ENCODE measurements around the gene ARMC2. TPM values are rescaled to one million over a fixed set of nuclear protein-coding genes. Genes with fewer than 3 reads are reported as not detected.
"Not testable (repeated sequence)": the region's sequence is repeated elsewhere in the genome, so short reads cannot be mapped to it uniquely, and the experiment has no call there.

Gene ARMC2
- total RNA-seq, 1 donor from 2014 or later = 8.3 TPM

DNA sequence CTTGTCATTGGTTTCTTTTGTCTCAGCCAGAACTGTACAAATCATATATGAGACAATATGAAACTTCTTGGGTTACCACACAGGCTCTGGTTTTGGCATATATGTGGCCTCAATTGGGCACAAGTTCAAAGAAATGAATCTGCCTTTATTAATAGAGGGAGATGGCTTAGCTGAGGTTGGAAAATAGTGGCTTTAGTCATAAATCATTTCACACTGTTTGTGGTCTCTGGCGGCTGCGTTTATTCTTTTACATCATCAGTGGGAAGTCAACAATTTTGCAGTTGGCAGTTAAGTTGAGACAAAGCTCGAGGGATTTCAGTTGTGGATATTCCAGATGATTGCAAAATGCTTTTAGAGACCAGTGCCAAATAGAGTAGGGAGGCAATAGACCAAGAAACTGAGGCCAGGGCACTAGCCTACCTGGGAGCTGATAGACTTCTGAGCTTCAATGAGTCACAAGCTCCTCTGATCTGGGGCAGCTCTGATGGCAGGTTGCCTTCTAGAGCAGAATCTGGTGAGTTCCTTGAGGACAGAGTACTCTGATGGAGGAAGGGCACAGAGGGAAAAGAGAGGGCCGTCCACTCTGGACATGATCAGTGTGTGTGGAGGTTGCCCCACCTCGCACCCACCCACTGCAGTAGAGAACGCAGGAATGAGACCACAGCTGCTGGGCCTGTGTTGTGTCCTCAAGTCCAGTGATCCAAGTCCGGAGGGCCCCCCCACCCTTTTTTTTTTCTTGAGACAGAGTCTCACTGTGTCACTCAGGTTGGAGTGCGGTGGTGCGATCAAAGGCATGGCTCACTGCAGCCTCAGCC, 73.5 kb downstream of the ARMC2 start:
- DNase-seq (ENCODE audit: low spot score) = no peak
- Mint-ChIP-seq H3K4me1 (ENCODE audit: low read depth) (no peaks in the 10 kb centered on the region), H3K9me3 (ENCODE audit: low read depth) (no peaks in the 10 kb centered on the region), H3K4me3 (ENCODE audit: unreplicated experiment) (no peak overlapping the region), H3K27ac (ENCODE audit: unreplicated experiment) (no peak overlapping the region), H3K27me3 (ENCODE audit: low read depth) (no peaks in the 10 kb centered on the region), H3K36me3 (ENCODE audit: low read depth) (no peaks in the 10 kb centered on the region)
- TF ChIP-seq, protein P1, sequence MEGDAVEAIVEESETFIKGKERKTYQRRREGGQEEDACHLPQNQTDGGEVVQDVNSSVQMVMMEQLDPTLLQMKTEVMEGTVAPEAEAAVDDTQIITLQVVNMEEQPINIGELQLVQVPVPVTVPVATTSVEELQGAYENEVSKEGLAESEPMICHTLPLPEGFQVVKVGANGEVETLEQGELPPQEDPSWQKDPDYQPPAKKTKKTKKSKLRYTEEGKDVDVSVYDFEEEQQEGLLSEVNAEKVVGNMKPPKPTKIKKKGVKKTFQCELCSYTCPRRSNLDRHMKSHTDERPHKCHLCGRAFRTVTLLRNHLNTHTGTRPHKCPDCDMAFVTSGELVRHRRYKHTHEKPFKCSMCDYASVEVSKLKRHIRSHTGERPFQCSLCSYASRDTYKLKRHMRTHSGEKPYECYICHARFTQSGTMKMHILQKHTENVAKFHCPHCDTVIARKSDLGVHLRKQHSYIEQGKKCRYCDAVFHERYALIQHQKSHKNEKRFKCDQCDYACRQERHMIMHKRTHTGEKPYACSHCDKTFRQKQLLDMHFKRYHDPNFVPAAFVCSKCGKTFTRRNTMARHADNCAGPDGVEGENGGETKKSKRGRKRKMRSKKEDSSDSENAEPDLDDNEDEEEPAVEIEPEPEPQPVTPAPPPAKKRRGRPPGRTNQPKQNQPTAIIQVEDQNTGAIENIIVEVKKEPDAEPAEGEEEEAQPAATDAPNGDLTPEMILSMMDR (IDR thresholded peaks at IDR 0.05) = no peak

DNA sequence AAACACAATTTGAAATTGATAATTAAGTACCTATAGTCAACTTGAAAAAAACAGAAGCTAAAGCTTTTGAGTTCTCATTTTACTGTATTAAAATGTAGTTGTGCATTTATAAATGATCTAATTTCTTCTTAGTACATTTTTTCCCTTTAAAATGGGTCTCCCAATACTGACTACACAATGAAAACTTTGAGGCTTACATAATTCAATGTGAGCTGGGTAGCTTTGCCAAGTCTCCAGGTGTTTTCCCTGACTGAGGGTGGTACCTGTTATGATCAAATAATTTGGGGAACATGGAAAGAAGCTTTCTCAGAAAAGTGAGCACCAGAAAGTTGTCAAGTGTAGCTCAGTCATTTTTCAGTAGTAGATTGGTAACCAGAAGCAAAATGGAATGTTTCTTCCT, 74.3 kb downstream of the ARMC2 start:
- TF ChIP-seq, protein P1 (IDR thresholded peaks at IDR 0.05) = no peak
- H3K4me3 Mint-ChIP-seq (ENCODE audit: unreplicated experiment) = no peak overlapping the region
- no peaks in the 10 kb centered on the region for H3K36me3 Mint-ChIP-seq (ENCODE audit: low read depth)
- no peaks in the 10 kb centered on the region for H3K4me1 Mint-ChIP-seq (ENCODE audit: low read depth)
- no peaks in the 10 kb centered on the region for H3K9me3 Mint-ChIP-seq (ENCODE audit: low read depth)
- H3K27ac Mint-ChIP-seq (ENCODE audit: unreplicated experiment) = no peak overlapping the region
- DNase-seq (ENCODE audit: low spot score) = no peak
- no peaks in the 10 kb centered on the region for H3K27me3 Mint-ChIP-seq (ENCODE audit: low read depth)

DNA sequence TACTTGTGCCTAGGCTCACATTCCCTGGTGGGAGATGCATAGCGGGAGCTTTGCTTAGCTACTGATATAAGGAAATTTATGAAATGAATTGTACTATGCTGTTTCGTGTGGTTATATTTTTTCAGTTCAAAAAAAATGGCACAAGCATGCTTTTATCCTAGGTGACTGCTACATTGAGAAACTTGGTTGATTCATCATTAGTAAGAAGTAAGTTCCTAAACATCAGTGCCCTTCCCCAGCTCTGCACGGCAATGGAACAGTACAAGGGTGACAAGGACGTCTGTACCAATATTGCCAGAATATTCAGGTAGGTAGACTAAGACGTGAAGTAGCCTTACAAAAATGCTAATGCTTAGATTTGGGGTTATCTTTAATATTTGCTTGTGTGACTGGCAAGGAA, 79.7 kb downstream of the ARMC2 start:
- no peak for DNase-seq (ENCODE audit: low spot score)
- TF ChIP-seq, protein P1 (IDR thresholded peaks at IDR 0.05) = no peak
- no peak overlapping the region for H3K27ac Mint-ChIP-seq (ENCODE audit: unreplicated experiment)
- no peaks in the 10 kb centered on the region for H3K9me3 Mint-ChIP-seq (ENCODE audit: low read depth)
- H3K4me1 Mint-ChIP-seq (ENCODE audit: low read depth) = no peaks in the 10 kb centered on the region
- H3K4me3 Mint-ChIP-seq (ENCODE audit: unreplicated experiment) = no peak overlapping the region
- H3K27me3 Mint-ChIP-seq (ENCODE audit: low read depth) = no peaks in the 10 kb centered on the region
- H3K36me3 Mint-ChIP-seq (ENCODE audit: low read depth) = no peaks in the 10 kb centered on the region

DNA sequence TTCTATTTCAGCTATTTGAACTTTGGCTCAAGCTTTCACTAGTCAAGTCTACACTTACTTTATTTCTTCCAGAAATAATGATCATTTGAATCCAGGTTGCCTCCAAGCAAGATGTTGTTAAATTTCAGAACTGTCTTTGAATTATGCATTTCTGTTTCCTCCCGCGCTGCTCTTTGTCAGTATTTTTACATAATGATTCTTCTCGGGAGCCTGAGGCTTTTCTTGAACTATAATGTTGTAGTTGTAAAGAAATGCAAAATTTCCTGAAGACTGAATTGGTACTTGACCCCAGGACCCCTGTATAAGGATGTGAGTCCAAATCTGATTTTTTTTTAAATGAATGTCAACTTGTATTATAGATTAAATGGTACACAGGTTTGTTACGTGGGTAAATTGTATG, 80.4 kb downstream of the ARMC2 start:
- Mint-ChIP-seq H3K9me3 (ENCODE audit: low read depth) (no peaks in the 10 kb centered on the region), H3K4me1 (ENCODE audit: low read depth) (no peaks in the 10 kb centered on the region), H3K27me3 (ENCODE audit: low read depth) (no peaks in the 10 kb centered on the region), H3K36me3 (ENCODE audit: low read depth) (no peaks in the 10 kb centered on the region), H3K27ac (ENCODE audit: unreplicated experiment) (no peak overlapping the region), H3K4me3 (ENCODE audit: unreplicated experiment) (no peak overlapping the region)
- TF ChIP-seq, protein P1 (IDR thresholded peaks at IDR 0.05) = no peak
- DNase-seq (ENCODE audit: low spot score) = no peak

DNA sequence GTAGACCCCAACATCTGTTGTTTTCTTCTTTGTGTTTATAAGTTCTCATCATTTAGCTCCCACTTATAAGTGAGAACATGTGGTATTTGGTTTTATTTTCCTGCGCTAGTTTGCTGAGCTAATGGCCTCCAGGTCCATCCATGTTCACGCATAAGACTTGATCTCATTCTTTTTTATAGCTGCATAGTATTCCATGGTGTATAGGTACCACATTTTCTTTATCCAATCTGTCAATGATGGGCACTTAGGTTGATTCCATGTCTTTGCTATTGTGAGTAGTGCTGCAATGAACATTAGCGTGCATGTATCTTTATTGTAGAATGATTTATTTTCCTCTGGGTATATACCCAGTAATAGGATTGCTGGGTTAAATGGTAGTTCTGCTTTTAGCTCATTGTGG, 82.9 kb downstream of the ARMC2 start:
- not testable (repeated sequence) for H3K9me3 Mint-ChIP-seq (ENCODE audit: low read depth); H3K4me1 Mint-ChIP-seq (ENCODE audit: low read depth); H3K4me3 Mint-ChIP-seq (ENCODE audit: unreplicated experiment); H3K27me3 Mint-ChIP-seq (ENCODE audit: low read depth); H3K36me3 Mint-ChIP-seq (ENCODE audit: low read depth); DNase-seq (ENCODE audit: low spot score); H3K27ac Mint-ChIP-seq (ENCODE audit: unreplicated experiment)

DNA sequence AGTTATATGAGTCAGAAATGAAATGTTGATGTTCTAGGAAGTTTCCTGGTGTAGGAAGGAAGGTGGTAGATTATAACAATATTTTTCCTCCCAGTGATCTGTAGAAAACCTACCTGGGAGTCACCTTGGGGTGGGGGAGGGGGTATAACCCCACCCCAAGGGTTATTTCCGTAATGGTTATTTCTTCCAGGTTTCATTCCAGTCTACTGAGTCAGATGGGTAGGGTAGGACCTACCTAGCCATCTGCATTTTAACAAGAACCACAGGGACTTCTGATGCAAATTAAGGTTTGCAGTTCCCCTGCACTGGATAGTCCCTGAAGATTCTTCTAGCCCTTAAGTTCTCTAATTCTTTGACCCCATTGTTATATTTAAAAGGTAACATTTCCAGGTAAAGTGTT, 88.9 kb downstream of the ARMC2 start:
- TF ChIP-seq, protein P1 (IDR thresholded peaks at IDR 0.05) = no peak
- peaks cover 6% of the 10 kb centered on the region for H3K36me3 Mint-ChIP-seq (ENCODE audit: low read depth)

More for the DNA sequence above, 88.9 kb downstream of the ARMC2 start:
- no peak overlapping the region for H3K27ac Mint-ChIP-seq (ENCODE audit: unreplicated experiment)
- no peak overlapping the region for H3K4me3 Mint-ChIP-seq (ENCODE audit: unreplicated experiment)
- DNase-seq (ENCODE audit: low spot score) = no peak
- H3K27me3 Mint-ChIP-seq (ENCODE audit: low read depth) = no peaks in the 10 kb centered on the region
- peaks cover 4% of the 10 kb centered on the region for H3K9me3 Mint-ChIP-seq (ENCODE audit: low read depth)
- no peaks in the 10 kb centered on the region for H3K4me1 Mint-ChIP-seq (ENCODE audit: low read depth)
